Measurements from ENCODE around the gene SLC19A1.

Gene SLC19A1

DNA sequence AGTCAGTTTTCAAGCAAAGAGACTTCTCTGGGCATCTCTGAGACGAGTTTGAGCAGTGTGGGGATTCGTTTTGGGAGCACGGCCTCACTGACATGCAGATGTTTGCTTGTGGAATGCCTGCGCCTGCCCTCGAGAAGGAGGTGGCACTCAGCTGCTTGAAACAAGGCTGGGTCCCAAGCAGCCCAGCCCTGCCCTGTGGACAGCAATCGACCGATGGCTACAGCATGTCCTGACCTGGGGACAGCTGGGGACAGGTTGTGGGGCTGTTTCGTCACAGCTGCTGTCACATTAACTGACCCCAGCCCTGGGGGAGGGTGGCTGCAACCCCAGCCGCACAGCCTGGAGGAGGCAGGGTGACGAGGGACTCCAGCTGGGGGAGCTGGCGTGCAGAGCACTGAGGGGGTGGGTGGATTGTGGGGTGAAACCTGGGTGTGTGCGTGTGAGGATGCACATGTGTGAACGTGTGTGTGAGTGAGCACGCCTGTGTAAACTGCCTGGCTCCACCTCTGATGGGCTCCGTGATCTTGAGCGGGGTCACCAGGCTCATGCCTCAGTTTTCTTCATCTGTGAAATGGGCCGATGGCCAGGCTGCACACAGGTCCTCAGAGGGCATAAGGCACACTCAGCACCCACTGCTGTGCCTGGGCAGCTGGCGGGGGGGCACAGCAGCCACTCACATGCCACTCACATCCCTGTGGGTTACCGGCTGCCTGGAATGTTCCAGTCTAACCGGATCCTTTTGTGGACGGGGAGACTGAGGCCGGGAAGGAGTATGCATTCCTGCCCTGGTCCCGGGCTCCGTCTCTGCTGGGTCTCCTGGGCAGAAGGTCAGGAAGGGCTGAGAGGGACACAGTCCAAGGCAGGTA, 87.9 kb downstream of the SLC19A1 start:
- no peak for DNase-seq (ENCODE audit: low read depth)

GRCh38 chr21:45453308-45453950, 88.8 kb downstream of the SLC19A1 start:
- DNase-seq (ENCODE audit: low read depth), result no peak

- DNase-seq (ENCODE audit: low read depth), result no peak
These were observed 89.4 kb downstream of the SLC19A1 start for GRCh38 chr21:45452696-45453307.

GRCh38 chr21:45451771-45452182, 90.5 kb downstream of the SLC19A1 start:
- no peak for DNase-seq (ENCODE audit: low read depth)

DNA sequence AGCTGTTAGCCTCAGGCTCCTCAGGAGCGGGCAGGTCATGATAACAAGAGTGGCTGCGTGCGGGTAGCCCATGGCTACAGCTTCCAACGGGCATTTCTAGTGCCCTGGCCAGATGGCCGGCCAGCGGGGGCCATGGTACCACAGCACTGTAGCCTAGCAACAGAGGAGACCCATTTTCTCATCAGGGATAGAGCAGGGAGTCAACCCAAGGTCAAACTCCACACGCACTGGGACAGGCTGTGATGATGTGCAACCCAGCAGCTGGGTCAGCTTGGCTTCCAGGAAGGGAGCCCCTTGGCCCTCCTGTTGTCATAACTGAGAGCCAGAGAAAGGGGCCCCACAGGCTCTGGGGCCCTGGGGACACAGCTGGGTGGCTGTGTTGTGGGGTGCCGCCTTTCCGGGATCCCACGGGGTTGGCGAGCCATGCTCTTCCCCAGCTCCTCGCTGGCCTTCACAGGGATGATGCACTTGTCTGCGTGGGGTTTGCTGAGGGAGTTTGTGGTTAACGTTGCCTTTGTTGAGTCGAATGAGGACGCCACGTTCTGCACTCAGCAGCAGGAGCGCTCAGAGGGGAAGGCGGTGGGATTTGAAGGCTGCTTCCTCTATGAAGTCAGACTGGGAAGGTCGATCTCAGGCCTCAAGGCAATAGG, 91.0 kb downstream of the SLC19A1 start:
- DNase-seq (ENCODE audit: low read depth), result no peak

- no peak for DNase-seq (ENCODE audit: low read depth)
These were observed 91.7 kb downstream of the SLC19A1 start for GRCh38 chr21:45450423-45451090.

- no peak for DNase-seq (ENCODE audit: low read depth)
These were observed 92.4 kb downstream of the SLC19A1 start for GRCh38 chr21:45449658-45450422.

DNA sequence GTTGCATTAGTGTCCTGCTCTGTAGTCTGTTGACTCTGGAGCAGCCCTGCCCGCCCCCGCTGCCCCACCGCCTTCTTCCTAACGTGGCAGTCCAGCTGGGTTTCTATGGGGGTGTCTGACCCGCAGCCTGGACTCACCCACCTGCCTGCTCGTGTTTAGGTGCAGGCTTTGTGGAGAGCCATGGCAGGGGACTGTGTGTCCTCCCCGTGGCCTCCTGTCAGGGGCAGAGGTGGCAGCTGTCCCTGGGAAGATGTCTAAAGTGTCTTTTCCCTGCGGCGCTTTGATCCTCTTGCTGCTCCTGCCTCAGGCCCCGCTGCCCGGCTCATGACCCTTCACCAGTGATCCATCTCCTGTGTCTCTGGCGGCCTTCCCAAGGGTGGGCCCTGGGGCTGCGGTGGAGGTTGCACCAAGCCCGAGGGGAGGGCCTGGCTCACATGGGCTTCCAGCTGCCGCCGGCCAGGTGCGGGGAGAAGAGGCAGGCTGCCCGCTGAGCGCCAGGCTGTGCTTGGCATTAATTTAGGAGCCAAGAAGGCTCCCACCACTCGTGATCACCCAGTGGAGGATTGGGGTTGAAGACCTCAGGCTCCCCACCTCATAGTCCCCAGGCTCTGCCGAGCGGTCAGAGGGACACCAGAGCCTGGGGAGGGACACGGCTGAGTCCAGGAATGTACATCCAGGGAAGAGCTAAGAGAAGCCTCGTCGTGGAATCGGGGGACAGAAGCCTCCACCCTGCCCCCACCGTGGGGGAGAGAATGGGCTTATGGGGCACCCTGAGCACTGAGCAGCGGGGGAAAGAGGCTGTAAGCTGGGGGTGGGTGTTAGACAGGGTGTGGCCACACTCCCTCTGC, 93.2 kb downstream of the SLC19A1 start:
- no peak for DNase-seq (ENCODE audit: low read depth)

DNA sequence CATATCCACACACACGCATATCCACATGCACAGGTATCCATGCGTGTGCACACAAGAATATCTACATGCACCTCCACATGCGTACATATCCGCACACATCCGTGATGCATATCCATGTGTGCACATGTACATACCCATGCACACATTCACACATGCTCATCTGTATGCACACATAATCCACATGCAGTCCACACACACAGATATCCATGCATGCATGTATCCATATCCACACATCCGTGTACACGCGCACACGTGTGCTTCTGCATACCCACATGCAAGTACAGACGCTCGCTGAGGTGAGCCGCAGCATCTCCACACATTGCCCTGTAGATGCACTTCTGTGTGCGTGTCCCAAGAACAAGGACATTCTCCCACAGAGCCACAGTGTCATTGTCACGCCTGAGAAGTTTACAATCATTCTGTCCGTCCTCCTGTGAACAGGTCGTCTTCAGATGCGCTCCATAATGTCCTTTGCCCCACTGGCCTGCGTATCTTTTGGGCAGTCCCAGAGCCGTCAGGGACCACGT, 93.9 kb downstream of the SLC19A1 start:
- DNase-seq (ENCODE audit: low read depth), result no peak
